ENCODE data around the gene KRT83. TPM values are rescaled to one million over a fixed set of nuclear protein-coding genes. Genes with fewer than 3 reads are reported as not detected.

Gene KRT83
- total and polyA plus RNA-seq, 2 donors (not counting 1 experiment from before 2014, with no cell fraction given) = not detected

DNA sequence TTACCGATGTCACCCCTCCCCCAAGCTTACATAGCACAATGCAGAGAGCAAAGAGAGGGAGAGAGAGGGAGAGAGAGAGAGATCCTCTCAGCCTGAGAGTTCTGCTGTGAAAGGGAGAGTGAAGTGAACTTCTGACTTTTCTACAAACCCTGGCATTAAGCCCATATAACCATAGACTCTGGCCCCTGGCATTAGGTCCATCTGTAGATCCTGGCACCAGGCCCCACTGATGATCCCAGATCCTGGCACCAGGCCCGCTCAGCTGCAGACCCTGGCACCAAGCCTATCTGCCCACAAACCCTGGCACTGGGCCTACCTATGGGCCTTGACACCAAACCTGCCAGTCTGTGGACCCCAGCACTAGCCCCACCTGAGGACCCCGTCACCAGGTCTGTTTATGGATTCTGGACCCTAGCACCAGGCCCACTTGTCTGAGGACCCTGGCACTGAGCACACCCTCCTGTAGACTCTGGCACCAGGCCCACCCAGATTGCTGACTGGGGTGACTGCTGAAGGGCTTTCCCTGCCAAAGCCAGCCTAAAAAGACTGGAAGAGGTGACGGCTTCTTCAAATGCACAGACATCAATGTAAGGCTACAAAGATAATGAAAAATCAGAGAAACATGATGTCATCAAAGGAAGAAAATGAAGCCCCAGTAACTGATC lies 14.5 kb upstream of the KRT83 start:
- Histone ChIP-seq H3K4me1 (ENCODE audit: control insufficient read depth, extremely low read depth, insufficient read depth, low read length) (no peaks in the 10 kb centered on the region), H3K9me3 (ENCODE audit: control insufficient read depth, insufficient read depth, low read depth, low read length) (no peaks in the 10 kb centered on the region), H2AFZ (ENCODE audit: low read length) (no peak overlapping the region), H3K4me3 (replicated peaks in 1 of 4; ENCODE audit: control extremely low read depth in 1 of 4, insufficient read depth in 1 of 4, low read depth in 3 of 4, low read length in 4 of 4) (no peak overlapping the region), H3K36me3 (ENCODE audit: control insufficient read depth, insufficient read depth, low read length) (no peaks in the 10 kb centered on the region), H4K20me1 (ENCODE audit: control insufficient read depth, extremely low read depth, insufficient read depth, low read length) (no peaks in the 10 kb centered on the region), H3K27me3 (ENCODE audit: control insufficient read depth, insufficient read depth, low read length) (peaks cover 19% of the 10 kb centered on the region), H3K9ac (ENCODE audit: insufficient read depth, low read length) (no peak overlapping the region), H3K4me2 (ENCODE audit: extremely low read depth, insufficient read depth, low read length) (no peak overlapping the region), H3K27ac (ENCODE audit: insufficient read depth, low read length) (no peak overlapping the region), H3K79me2 (ENCODE audit: control insufficient read depth, insufficient read depth, low read length) (no peaks in the 10 kb centered on the region)
- no peak for DNase-seq (ENCODE audit: low read depth in 2 of 2)
- TF ChIP-seq, protein P1, sequence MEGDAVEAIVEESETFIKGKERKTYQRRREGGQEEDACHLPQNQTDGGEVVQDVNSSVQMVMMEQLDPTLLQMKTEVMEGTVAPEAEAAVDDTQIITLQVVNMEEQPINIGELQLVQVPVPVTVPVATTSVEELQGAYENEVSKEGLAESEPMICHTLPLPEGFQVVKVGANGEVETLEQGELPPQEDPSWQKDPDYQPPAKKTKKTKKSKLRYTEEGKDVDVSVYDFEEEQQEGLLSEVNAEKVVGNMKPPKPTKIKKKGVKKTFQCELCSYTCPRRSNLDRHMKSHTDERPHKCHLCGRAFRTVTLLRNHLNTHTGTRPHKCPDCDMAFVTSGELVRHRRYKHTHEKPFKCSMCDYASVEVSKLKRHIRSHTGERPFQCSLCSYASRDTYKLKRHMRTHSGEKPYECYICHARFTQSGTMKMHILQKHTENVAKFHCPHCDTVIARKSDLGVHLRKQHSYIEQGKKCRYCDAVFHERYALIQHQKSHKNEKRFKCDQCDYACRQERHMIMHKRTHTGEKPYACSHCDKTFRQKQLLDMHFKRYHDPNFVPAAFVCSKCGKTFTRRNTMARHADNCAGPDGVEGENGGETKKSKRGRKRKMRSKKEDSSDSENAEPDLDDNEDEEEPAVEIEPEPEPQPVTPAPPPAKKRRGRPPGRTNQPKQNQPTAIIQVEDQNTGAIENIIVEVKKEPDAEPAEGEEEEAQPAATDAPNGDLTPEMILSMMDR (conservative IDR thresholded peaks at IDR 0.05 in 1 of 2, IDR thresholded peaks at IDR 0.05 in 1 of 2; ENCODE audit: low read depth in 1 of 2, low read length in 2 of 2) = no peak
- no peak for TF ChIP-seq EZH2 (IDR thresholded peaks at IDR 0.05; ENCODE audit: low read length, missing control alignments)

DNA sequence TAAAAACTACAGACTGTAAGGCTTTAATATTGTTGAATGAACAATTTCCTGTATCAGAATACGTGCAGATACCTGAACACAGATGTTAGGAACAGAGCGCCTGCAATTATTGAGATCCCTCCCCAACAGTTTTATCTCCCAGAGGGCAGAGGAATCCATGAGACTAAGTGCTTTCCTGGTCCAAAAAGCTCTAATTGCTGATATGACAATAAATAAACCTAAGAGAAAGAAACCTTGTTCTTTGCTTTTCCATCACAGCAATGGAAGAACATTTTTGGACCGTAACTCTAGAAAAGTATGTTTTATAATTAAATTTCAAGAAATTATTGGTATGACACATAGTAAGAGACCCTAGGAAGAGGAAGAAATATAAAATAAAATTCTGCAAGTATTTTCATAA lies 13.0 kb upstream of the KRT83 start:
- no peak for TF ChIP-seq EZH2 (IDR thresholded peaks at IDR 0.05; ENCODE audit: low read length, missing control alignments)
- H3K36me3 ChIP-seq (ENCODE audit: control insufficient read depth, insufficient read depth, low read length) = no peaks in the 10 kb centered on the region
- DNase-seq (ENCODE audit: low read depth in 2 of 2) = no peak
- H3K4me3 ChIP-seq (replicated peaks in 1 of 4; ENCODE audit: control extremely low read depth in 1 of 4, insufficient read depth in 1 of 4, low read depth in 3 of 4, low read length in 4 of 4) = no peak overlapping the region
- H3K4me2 ChIP-seq (ENCODE audit: extremely low read depth, insufficient read depth, low read length) = no peak overlapping the region
- H3K27me3 ChIP-seq (ENCODE audit: control insufficient read depth, insufficient read depth, low read length) = peaks cover 18% of the 10 kb centered on the region
- H3K9me3 ChIP-seq (ENCODE audit: control insufficient read depth, insufficient read depth, low read depth, low read length) = no peaks in the 10 kb centered on the region
- H4K20me1 ChIP-seq (ENCODE audit: control insufficient read depth, extremely low read depth, insufficient read depth, low read length) = no peaks in the 10 kb centered on the region
- no peak overlapping the region for H3K9ac ChIP-seq (ENCODE audit: insufficient read depth, low read length)
- H3K4me1 ChIP-seq (ENCODE audit: control insufficient read depth, extremely low read depth, insufficient read depth, low read length) = no peaks in the 10 kb centered on the region
- no peak overlapping the region for H3K27ac ChIP-seq (ENCODE audit: insufficient read depth, low read length)
- H2AFZ ChIP-seq (ENCODE audit: low read length) = no peak overlapping the region
- no peaks in the 10 kb centered on the region for H3K79me2 ChIP-seq (ENCODE audit: control insufficient read depth, insufficient read depth, low read length)

DNA sequence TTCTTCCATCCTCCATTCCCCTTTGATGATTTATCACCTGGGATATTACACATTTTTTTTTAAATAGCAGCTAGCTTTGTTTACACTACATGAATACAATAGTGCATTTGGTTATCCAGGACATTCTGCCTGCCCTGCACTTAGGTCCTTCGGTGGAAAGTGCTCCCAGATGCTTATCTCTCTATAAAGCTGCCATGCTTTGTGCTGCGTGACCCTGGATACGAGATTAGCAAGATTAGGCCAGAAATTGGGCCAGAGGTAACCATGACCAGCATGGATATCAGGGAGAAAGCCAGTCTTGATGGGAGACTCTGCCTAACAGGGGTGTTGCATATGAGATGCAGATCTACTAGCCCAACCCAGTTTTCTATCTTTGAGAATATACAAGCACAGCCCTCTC lies 12.1 kb upstream of the KRT83 start:
- no peak for DNase-seq (ENCODE audit: low read depth in 2 of 2)
- Histone ChIP-seq H3K27me3 (ENCODE audit: control insufficient read depth, insufficient read depth, low read length) (peaks cover 19% of the 10 kb centered on the region), H2AFZ (ENCODE audit: low read length) (no peak overlapping the region), H3K4me1 (ENCODE audit: control insufficient read depth, extremely low read depth, insufficient read depth, low read length) (no peaks in the 10 kb centered on the region), H3K4me3 (replicated peaks in 1 of 4; ENCODE audit: control extremely low read depth in 1 of 4, insufficient read depth in 1 of 4, low read depth in 3 of 4, low read length in 4 of 4) (no peak overlapping the region), H3K9ac (ENCODE audit: insufficient read depth, low read length) (no peak overlapping the region), H3K9me3 (ENCODE audit: control insufficient read depth, insufficient read depth, low read depth, low read length) (no peaks in the 10 kb centered on the region), H3K4me2 (ENCODE audit: extremely low read depth, insufficient read depth, low read length) (no peak overlapping the region), H3K27ac (ENCODE audit: insufficient read depth, low read length) (no peak overlapping the region), H3K36me3 (ENCODE audit: control insufficient read depth, insufficient read depth, low read length) (no peaks in the 10 kb centered on the region), H3K79me2 (ENCODE audit: control insufficient read depth, insufficient read depth, low read length) (no peaks in the 10 kb centered on the region), H4K20me1 (ENCODE audit: control insufficient read depth, extremely low read depth, insufficient read depth, low read length) (no peaks in the 10 kb centered on the region)
- TF ChIP-seq EZH2 (IDR thresholded peaks at IDR 0.05; ENCODE audit: low read length, missing control alignments) = no peak
- TF ChIP-seq, protein P1 (conservative IDR thresholded peaks at IDR 0.05 in 1 of 2, IDR thresholded peaks at IDR 0.05 in 1 of 2; ENCODE audit: low read depth in 1 of 2, low read length in 2 of 2) = no peak

Measured in fibroblast of lung (primary cell).